NCI-H2196 treated with DMSO at 0.1 percent for 48 hours (cell line): ENCODE results near the gene IMMP2L.

Experiments used
- DNase-seq: peaks from one replicate; lab custom pipeline; 2025; ENCODE audit not compliant: unreplicated experiment; lab: John Stamatoyannopoulos, UW

The IMMP2L gene

GRCh38 chr7:111558991-111559390 lies 3.3 kb downstream of the IMMP2L start:
- DNase-seq, result no peak

GRCh38 chr7:111556977-111557376 lies 5.3 kb downstream of the IMMP2L start:
- no peak for DNase-seq

GRCh38 chr7:111554086-111554485 lies 8.2 kb downstream of the IMMP2L start:
- DNase-seq, result no peak

GRCh38 chr7:111541067-111541466 lies 21.2 kb downstream of the IMMP2L start:
- DNase-seq, result no peak

GRCh38 chr7:111540199-111540815 lies 22.0 kb downstream of the IMMP2L start:
- DNase-seq, result no peak

GRCh38 chr7:111537134-111537533 lies 25.2 kb downstream of the IMMP2L start:
- no peak for DNase-seq

GRCh38 chr7:111535142-111535870 lies 27.0 kb downstream of the IMMP2L start:
- DNase-seq, result no peak

- DNase-seq, result no peak
Observed at GRCh38 chr7:111532625-111533024, 29.7 kb downstream of the IMMP2L start.

GRCh38 chr7:111531993-111532392 lies 30.3 kb downstream of the IMMP2L start:
- DNase-seq, result no peak

GRCh38 chr7:111530356-111530668 lies 32.0 kb downstream of the IMMP2L start:
- DNase-seq, result no peak

- DNase-seq, result no peak
Observed at GRCh38 chr7:111529507-111530355, 32.6 kb downstream of the IMMP2L start.

- DNase-seq, result no peak
Observed at GRCh38 chr7:111528331-111528730, 34.0 kb downstream of the IMMP2L start.

GRCh38 chr7:111527545-111527944 lies 34.7 kb downstream of the IMMP2L start:
- DNase-seq, result no peak

- DNase-seq, result no peak
Observed at GRCh38 chr7:111525100-111525499, 37.2 kb downstream of the IMMP2L start.

- no peak for DNase-seq
Observed at GRCh38 chr7:111521660-111522059, 40.6 kb downstream of the IMMP2L start.

GRCh38 chr7:111518264-111518663 lies 44.0 kb downstream of the IMMP2L start:
- DNase-seq, result no peak

GRCh38 chr7:111517549-111517951 lies 44.7 kb downstream of the IMMP2L start:
- DNase-seq, result no peak

GRCh38 chr7:111516612-111517011 lies 45.7 kb downstream of the IMMP2L start:
- DNase-seq, result no peak

GRCh38 chr7:111513566-111513965 lies 48.7 kb downstream of the IMMP2L start:
- DNase-seq, result no peak

- DNase-seq, result no peak
Observed at GRCh38 chr7:111511845-111512244, 50.4 kb downstream of the IMMP2L start.

GRCh38 chr7:111510584-111511378 lies 51.5 kb downstream of the IMMP2L start:
- no peak for DNase-seq
